HEK293T (cell line): Measurements from ENCODE around the gene SLC7A7.
"Not testable (repeated sequence)": the region's sequence is repeated elsewhere in the genome, so short reads cannot be mapped to it uniquely, and the experiment has no call there.

Source experiments
- CTCF ChIA-PET: fragments of 350-600 bp; formaldehyde crosslinking; extraction: SDS; loops from one replicate; lab custom pipeline; 2021; ENCODE audit warnings: antibody characterized with exemption, inconsistent platforms; lab: Yijun Ruan, JAX
- POLR2A ChIA-PET: fragments of 350-600 bp; formaldehyde crosslinking; extraction: SDS; loops from one replicate; lab custom pipeline; 2020; ENCODE audit warnings: antibody characterized with exemption, inconsistent platforms; lab: Yijun Ruan, JAX
- DNase-seq: peaks from one replicate; pipeline ENCODE4 v3.0.0; 2012; ENCODE audit warnings: mixed read lengths; ENCODE audit errors: extremely low spot score
- ARNT ChIP-seq: fragments of 450-650 bp; IDR thresholded peaks from 2 replicates; pipeline ENCODE4 v1.6.1; 2017; ENCODE audit warnings: mild to moderate bottlenecking
- BHLHE40 ChIP-seq: fragments of 450-650 bp; IDR thresholded peaks from 2 replicates; pipeline ENCODE4 v1.6.1; 2016; ENCODE audit warnings: mild to moderate bottlenecking, moderate library complexity, borderline replicate concordance
- CTBP1 ChIP-seq: fragments of 450-650 bp; IDR thresholded peaks from 2 replicates; pipeline ENCODE4 v1.6.1; 2016; ENCODE audit warnings: borderline replicate concordance
- ELF4 ChIP-seq: fragments of 450-650 bp; IDR thresholded peaks from 2 replicates; pipeline ENCODE4 v1.6.1; 2017; ENCODE audit warnings: antibody characterized with exemption
- FOXA1 ChIP-seq: fragments of 450-650 bp; IDR thresholded peaks from 2 replicates; pipeline ENCODE4 v1.6.1; 2016; ENCODE audit warnings: mild to moderate bottlenecking
- FOXK2 ChIP-seq: fragments of 450-650 bp; IDR thresholded peaks from 2 replicates; pipeline ENCODE4 v1.6.1; 2016; ENCODE audit warnings: mild to moderate bottlenecking
- FOXM1 ChIP-seq: fragments of 450-650 bp; IDR thresholded peaks from 2 replicates; pipeline ENCODE4 v1.6.1; 2017; ENCODE audit warnings: mild to moderate bottlenecking, borderline replicate concordance
- HDGF ChIP-seq: fragments of 450-650 bp; IDR thresholded peaks from 2 replicates; pipeline ENCODE4 v1.6.1; 2017; ENCODE audit warnings: antibody characterized with exemption, borderline replicate concordance
- L3MBTL2 ChIP-seq: fragments of 450-650 bp; conservative IDR thresholded peaks from 2 replicates; pipeline ENCODE4 v1.6.1; 2016; ENCODE audit warnings: mild to moderate bottlenecking
- LEF1 ChIP-seq: fragments of 450-650 bp; IDR thresholded peaks from 2 replicates; pipeline ENCODE4 v1.6.1; 2017; ENCODE audit warnings: mild to moderate bottlenecking, borderline replicate concordance
- NFRKB ChIP-seq: fragments of 450-650 bp; IDR thresholded peaks from 2 replicates; pipeline ENCODE4 v1.6.1; 2016; ENCODE audit warnings: mild to moderate bottlenecking, moderate library complexity
- PKNOX1 ChIP-seq: fragments of 450-650 bp; IDR thresholded peaks from 2 replicates; pipeline ENCODE4 v1.6.1; 2016
- SP1 ChIP-seq: fragments of 450-650 bp; IDR thresholded peaks from 2 replicates; pipeline ENCODE4 v1.6.1; 2017
- SUZ12 ChIP-seq: fragments of 450-650 bp; IDR thresholded peaks from 2 replicates; pipeline ENCODE4 v1.6.1; 2016; ENCODE audit warnings: mild to moderate bottlenecking
- TARDBP ChIP-seq: fragments of 450-650 bp; IDR thresholded peaks from 2 replicates; pipeline ENCODE4 v1.6.1; 2016
- ZNF384 ChIP-seq: fragments of 450-650 bp; IDR thresholded peaks from 2 replicates; pipeline ENCODE4 v1.6.1; 2016

Gene SLC7A7

GRCh38 chr14:22837114-22837749 is 22.0 kb upstream of the SLC7A7 start:
- no peak for TF ChIP-seq ARNT
- no peak for TF ChIP-seq BHLHE40
- TF ChIP-seq CTBP1 = no peak
- TF ChIP-seq LEF1 = no peak
- no peak for TF ChIP-seq L3MBTL2
- no peak for TF ChIP-seq ZNF384
- no peak for TF ChIP-seq HDGF
- TF ChIP-seq PKNOX1 = no peak
- TF ChIP-seq FOXK2 = no peak
- TF ChIP-seq ELF4 = no peak
- no peak for TF ChIP-seq SP1
- TF ChIP-seq SUZ12 = no peak
- no peak for TF ChIP-seq FOXM1
- no peak for TF ChIP-seq TARDBP
- no peak for TF ChIP-seq FOXA1
- TF ChIP-seq NFRKB = no peak
- ChIA-PET CTCF (interaction anchor here (0.5 to 1.0 kb wide), 2 partner anchors 14 to 118 kb away, joined by 3 read pairs; no protein-coding TSS in a partner anchor), POLR2A (no interaction called here)
- DNase-seq = no peak

DNA sequence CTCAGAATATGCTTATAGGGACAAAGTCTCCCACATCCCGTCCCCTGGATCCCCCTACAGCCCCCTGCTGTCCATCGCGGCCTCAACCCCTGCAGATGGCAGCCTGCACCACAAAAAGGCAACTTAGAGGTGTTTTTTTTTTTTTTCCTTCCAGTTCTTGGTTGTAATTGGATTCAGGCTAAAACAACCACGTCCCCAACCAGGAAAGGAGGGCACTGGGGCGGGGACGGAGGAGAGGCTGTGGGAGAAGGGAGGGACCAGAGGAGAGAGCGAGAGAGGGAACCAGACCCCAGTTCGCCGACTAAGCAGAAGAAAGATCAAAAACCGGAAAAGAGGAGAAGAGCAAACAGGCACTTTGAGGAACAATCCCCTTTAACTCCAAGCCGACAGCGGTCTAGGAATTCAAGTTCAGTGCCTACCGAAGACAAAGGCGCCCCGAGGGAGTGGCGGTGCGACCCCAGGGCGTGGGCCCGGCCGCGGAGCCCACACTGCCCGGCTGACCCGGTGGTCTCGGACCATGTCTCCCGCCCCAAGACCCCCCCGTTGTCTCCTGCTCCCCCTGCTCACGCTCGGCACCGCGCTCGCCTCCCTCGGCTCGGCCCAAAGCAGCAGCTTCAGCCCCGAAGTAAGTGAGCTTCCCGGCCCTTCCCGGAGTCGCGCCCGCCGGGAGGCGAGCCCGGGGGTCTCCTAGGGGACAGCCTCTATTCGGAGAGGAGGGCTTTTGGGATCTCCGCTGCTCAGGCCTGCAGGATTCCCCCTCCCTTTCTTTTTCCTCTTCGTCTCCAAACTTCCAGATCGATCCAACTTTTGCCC is 21.3 kb upstream of the SLC7A7 start, which contains the start of gene MMP14:
MMP14 (plus strand) TSS at position 285 of the 813 bp plus-strand sequence; CDS start at position 518, 233 bp downstream.
- no peak for DNase-seq
- POLR2A ChIA-PET = interaction anchor here (1.9 kb wide), 1 partner anchor 13 kb away, joined by 7 read pairs; no protein-coding TSS in a partner anchor
- no peak for TF ChIP-seq ZNF384
- TF ChIP-seq BHLHE40 = no peak
- no peak for TF ChIP-seq ARNT
- no peak for TF ChIP-seq HDGF
- TF ChIP-seq CTBP1 = no peak
- no peak for TF ChIP-seq ELF4
- no peak for TF ChIP-seq L3MBTL2
- CTCF ChIA-PET = interaction anchor here (0.5 to 0.6 kb wide), 3 partner anchors 17 to 119 kb away, joined by 3 read pairs; no protein-coding TSS in a partner anchor

DNA sequence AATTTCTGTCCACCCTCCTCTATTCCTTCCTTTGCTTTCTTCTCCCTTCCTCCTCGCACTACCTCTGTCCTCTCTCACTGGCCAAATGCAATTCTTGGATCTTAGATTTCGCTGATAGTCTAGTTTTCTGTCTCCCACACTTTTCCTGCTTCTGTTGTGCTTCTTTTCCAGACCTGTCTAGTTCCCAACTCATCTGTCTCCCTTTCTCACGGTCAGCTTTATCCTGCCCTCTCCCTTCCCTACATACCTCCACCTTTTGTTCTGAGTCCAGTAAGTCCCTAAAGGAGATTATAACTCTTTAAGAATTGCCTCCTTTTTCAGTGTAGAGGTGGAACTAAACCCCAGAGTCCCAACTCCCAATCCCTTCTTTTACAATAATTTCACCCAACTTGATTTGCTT is 20.3 kb upstream of the SLC7A7 start:
- POLR2A ChIA-PET = interaction anchor here (1.9 kb wide), 1 partner anchor 12 kb away, joined by 7 read pairs; no protein-coding TSS in a partner anchor
- DNase-seq = no peak
- CTCF ChIA-PET = interaction anchor here (0.6 to 1.0 kb wide), 2 partner anchors 17 to 19 kb away, joined by 3 read pairs; no protein-coding TSS in a partner anchor
- TF ChIP-seq ELF4 = no peak

GRCh38 chr14:22830443-22831010 is 15.3 kb upstream of the SLC7A7 start:
- no peak for DNase-seq
- ChIA-PET POLR2A (interaction anchor here (0.7 to 1.3 kb wide), 5 partner anchors 8 to 64 kb away, joined by 3 to 11 read pairs (median 6); partner anchors contain the start of gene OXA1L), CTCF (interaction anchor here (0.7 to 1.3 kb wide), 3 partner anchors 10 to 1357 kb away, joined by 4 to 5 read pairs (median 4); no protein-coding TSS in a partner anchor)
- TF ChIP-seq PKNOX1 (no peak), L3MBTL2 (no peak), SUZ12 (no peak), HDGF (no peak), ELF4 (no peak)

DNA sequence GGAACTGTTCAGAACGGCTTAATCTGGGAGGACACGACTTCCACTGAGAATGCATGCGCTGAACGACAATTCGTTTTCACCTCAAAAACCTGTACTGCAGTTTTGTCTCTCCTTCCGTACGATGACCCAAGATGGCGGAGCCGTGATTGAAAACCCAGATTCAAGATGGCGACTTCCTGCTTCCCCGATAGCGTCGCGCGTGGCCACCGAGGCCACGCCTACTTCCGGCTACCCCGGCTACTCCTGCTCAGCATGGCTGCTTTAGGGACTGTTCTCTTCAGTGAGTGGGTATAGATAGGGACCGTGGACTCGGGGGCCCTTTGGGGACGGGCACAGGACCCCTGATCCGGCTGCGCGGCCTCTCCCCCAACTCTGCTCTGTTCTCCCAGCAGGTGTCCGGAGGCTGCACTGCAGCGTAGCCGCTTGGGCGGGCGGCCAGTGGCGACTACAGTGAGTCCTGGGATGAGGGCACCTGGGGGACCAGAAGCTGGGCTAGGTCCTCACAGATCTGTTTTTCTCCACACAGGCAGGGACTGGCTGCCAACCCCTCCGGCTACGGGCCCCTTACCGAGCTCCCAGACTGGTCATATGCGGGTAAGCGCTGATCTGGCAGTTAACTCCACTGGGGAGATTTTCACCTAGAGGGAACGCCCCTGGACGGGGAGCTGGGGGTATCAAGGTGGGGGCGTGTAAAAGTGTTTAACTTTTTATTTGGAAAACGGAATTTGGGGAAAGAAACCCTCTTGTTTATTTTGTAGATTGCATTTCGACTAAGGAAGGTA is 14.6 kb upstream of the SLC7A7 start, which contains the start of gene MRPL52:
MRPL52 (plus strand) TSS at position 227 of the 782 bp plus-strand sequence; CDS start at position 253, 26 bp downstream.
- no peak for TF ChIP-seq LEF1
- no peak for TF ChIP-seq BHLHE40
- peak; percentile 35; the same call in 1 of the 2 replicates for TF ChIP-seq NFRKB
- peak; percentile 24; the same call in 1 of the 2 replicates for TF ChIP-seq L3MBTL2
- TF ChIP-seq ELF4 = peak; percentile 73
- TF ChIP-seq ARNT = no peak
- POLR2A ChIA-PET = interaction anchor here (0.7 to 1.3 kb wide), 8 partner anchors 8 to 64 kb away, joined by 3 to 11 read pairs (median 4); partner anchors contain the start of gene OXA1L
- CTCF ChIA-PET = interaction anchor here (0.7 to 1.3 kb wide), 3 partner anchors 11 to 1357 kb away, joined by 4 to 5 read pairs (median 4); no protein-coding TSS in a partner anchor
- peak; percentile 89 for DNase-seq

DNA sequence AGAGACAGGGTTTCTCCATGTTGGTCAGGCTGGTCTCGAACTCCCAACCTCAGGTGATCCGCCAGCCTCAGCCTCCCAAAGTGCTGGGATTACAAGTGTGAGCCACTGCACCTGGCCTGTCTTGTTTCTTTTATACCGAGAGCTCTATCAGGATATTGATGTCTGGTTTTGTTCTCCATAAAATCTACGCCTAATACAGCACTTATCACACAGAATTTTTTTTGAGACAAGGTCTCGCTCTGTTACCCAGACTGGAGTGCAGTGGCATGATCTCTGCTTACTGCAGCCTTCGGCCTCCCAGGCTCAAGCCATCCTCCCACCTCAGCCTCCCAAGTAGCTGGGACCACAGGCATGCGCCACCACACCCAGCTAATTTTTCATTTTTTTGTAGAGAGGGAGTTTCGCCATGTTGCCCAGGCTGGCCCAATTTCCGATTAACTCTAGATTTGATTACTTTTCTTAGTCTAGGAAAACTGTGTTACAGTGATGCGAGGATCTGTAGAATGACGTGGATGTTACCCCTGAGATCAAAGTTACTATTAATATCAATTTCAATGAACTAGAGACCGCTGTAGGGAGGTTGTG is 13.9 kb upstream of the SLC7A7 start:
- DNase-seq, CTCF ChIA-PET: not testable (repeated sequence)
- POLR2A ChIA-PET = interaction anchor here (0.8 to 1.1 kb wide), 3 partner anchors 20 to 57 kb away, joined by 3 read pairs; no protein-coding TSS in a partner anchor
